Chondrocyte (in vitro differentiated cells): ENCODE measurements around the gene CAMSAP2. TPM values are rescaled to one million over a fixed set of nuclear protein-coding genes. Genes with fewer than 3 reads are reported as not detected.

ENCODE experiments used
- DNase-seq: peaks from one replicate; pipeline ENCODE4 v3.0.0; 2021; ENCODE audit warnings: mixed read lengths, low spot score
- H3K27ac Mint-ChIP-seq: one replicate; pipeline ENCODE4 v1.8.0; 2021; ENCODE audit warnings: mild to moderate bottlenecking, moderate library complexity, mixed read lengths; ENCODE audit not compliant: unreplicated experiment
- H3K27me3 Mint-ChIP-seq: 2 replicates; pipeline ENCODE4 v1.8.0; 2021; ENCODE audit warnings: low read depth, mixed read lengths
- H3K36me3 Mint-ChIP-seq: 2 replicates; pipeline ENCODE4 v1.8.0; 2021; ENCODE audit warnings: low read depth, mixed read lengths
- H3K4me1 Mint-ChIP-seq: 2 replicates; pipeline ENCODE4 v1.8.0; 2021; ENCODE audit warnings: low read depth, mild to moderate bottlenecking, mixed read lengths
- H3K4me3 Mint-ChIP-seq: one replicate; pipeline ENCODE4 v1.8.0; 2021; ENCODE audit warnings: mild to moderate bottlenecking, moderate library complexity, mixed read lengths; ENCODE audit not compliant: unreplicated experiment
- H3K9me3 Mint-ChIP-seq: 2 replicates; pipeline ENCODE4 v1.8.0; 2021; ENCODE audit warnings: low read depth, mixed read lengths
- total RNA-seq: library from RNA; stranded (reverse); gene quantifications from 3 replicates; pipeline ENCODE4 v1.2.1, GENCODE V29; 2021
- TF ChIP-seq, protein P1 (sequence below): fragments of 200-600 bp; sonication (generic); IDR thresholded peaks from 2 replicates; pipeline ENCODE4 v1.5.0; 2021; ENCODE audit warnings: antibody characterized with exemption, mild to moderate bottlenecking, moderate library complexity

The CAMSAP2 gene
- total RNA-seq, 1 donor from 2014 or later, result 51.8 TPM

GRCh38 chr1:200894712-200895442 lies 156.2 kb downstream of the CAMSAP2 start, which contains the start of gene INAVA:
Gene INAVA (plus strand): TSS chr1:200894900. CDS start chr1:200898401, 3,501 bp downstream.
- Mint-ChIP-seq H3K9me3 (no peaks in the 10 kb centered on the region), H3K4me1 (peaks cover 75% of the 10 kb centered on the region), H3K4me3 (no peak within 1 kb of the TSS), H3K36me3 (peaks cover 3% of the 10 kb centered on the region), H3K27me3 (no peaks in the 10 kb centered on the region), H3K27ac (no peak within 1 kb of the TSS)
- TF ChIP-seq, protein P1, sequence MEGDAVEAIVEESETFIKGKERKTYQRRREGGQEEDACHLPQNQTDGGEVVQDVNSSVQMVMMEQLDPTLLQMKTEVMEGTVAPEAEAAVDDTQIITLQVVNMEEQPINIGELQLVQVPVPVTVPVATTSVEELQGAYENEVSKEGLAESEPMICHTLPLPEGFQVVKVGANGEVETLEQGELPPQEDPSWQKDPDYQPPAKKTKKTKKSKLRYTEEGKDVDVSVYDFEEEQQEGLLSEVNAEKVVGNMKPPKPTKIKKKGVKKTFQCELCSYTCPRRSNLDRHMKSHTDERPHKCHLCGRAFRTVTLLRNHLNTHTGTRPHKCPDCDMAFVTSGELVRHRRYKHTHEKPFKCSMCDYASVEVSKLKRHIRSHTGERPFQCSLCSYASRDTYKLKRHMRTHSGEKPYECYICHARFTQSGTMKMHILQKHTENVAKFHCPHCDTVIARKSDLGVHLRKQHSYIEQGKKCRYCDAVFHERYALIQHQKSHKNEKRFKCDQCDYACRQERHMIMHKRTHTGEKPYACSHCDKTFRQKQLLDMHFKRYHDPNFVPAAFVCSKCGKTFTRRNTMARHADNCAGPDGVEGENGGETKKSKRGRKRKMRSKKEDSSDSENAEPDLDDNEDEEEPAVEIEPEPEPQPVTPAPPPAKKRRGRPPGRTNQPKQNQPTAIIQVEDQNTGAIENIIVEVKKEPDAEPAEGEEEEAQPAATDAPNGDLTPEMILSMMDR, result no peak
- no peak for DNase-seq

DNA sequence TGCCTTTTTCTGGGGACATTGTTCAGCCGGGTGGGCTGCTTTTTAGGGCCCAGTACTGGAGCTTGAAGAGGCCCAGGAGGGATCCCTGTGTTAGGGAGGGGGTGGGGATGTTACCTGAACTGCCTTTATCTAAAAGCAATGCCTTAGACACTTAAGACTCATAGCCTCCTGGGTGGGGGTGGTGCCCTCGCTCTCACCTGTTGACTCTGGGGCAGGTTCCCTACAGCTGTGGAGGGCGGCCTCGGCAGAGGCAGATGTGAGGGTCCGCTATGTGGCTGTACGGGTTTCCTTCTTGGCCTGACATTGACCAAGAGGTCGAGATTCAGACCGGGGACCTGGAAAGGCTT lies 156.7 kb downstream of the CAMSAP2 start:
- TF ChIP-seq, protein P1, result no peak
- H3K9me3 Mint-ChIP-seq, result no peaks in the 10 kb centered on the region
- H3K27ac Mint-ChIP-seq, result no peak overlapping the region
- no peak for DNase-seq
- H3K27me3 Mint-ChIP-seq, result no peaks in the 10 kb centered on the region
- H3K4me1 Mint-ChIP-seq, result peaks cover 74% of the 10 kb centered on the region
- no peak overlapping the region for H3K4me3 Mint-ChIP-seq
- peaks cover 3% of the 10 kb centered on the region for H3K36me3 Mint-ChIP-seq

GRCh38 chr1:200895801-200896530 lies 157.3 kb downstream of the CAMSAP2 start:
- peaks cover 70% of the 10 kb centered on the region for H3K4me1 Mint-ChIP-seq
- TF ChIP-seq, protein P1, result no peak
- DNase-seq, result no peak
- H3K27ac Mint-ChIP-seq, result peak overlapping the region; percentile 82
- H3K9me3 Mint-ChIP-seq, result no peaks in the 10 kb centered on the region
- H3K4me3 Mint-ChIP-seq, result peak overlapping the region; percentile 49
- no peaks in the 10 kb centered on the region for H3K27me3 Mint-ChIP-seq
- peaks cover 3% of the 10 kb centered on the region for H3K36me3 Mint-ChIP-seq

GRCh38 chr1:200896531-200897196 lies 158.0 kb downstream of the CAMSAP2 start:
- Mint-ChIP-seq H3K27me3 (no peaks in the 10 kb centered on the region), H3K4me1 (peaks cover 69% of the 10 kb centered on the region), H3K36me3 (peaks cover 6% of the 10 kb centered on the region), H3K4me3 (peak overlapping the region; percentile 49), H3K9me3 (no peaks in the 10 kb centered on the region), H3K27ac (peak overlapping the region; percentile 82)
- DNase-seq, result peak; percentile 57
- TF ChIP-seq, protein P1, result no peak

DNA sequence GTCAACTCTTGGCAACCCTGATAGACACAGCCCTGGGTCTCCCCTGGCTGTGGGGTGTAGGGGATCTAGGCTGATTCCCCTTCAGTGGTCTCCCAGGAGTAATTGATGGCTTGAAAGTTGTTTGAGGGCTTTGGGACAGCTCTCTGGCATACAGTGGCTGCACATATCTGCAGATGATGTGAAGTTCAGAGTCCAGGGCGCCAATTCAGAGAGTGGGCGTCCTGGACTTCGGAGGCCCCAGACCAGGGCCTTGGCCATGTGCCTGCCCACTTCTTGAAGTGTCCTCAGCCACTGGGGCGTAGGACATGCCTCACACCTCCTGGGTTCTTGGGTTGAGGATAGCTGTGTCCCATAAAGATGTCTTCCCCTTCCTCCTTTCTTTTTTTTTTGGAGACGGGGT lies 158.6 kb downstream of the CAMSAP2 start:
- Mint-ChIP-seq H3K27ac (no peak overlapping the region), H3K27me3 (no peaks in the 10 kb centered on the region), H3K4me1 (peaks cover 63% of the 10 kb centered on the region), H3K36me3 (peaks cover 7% of the 10 kb centered on the region), H3K9me3 (no peaks in the 10 kb centered on the region), H3K4me3 (no peak overlapping the region)
- TF ChIP-seq, protein P1, result no peak
- peak; percentile 22 for DNase-seq
